ENCODE results near the gene TARP.
"Not testable (repeated sequence)": the region's sequence is repeated elsewhere in the genome, so short reads cannot be mapped to it uniquely, and the experiment has no call there.

TARP gene

GRCh38 chr7:38249849-38250248 is 23.6 kb downstream of the TARP start:
- H3K27ac ChIP-seq (ENCODE audit: insufficient read depth, low read length); H2AK9ac ChIP-seq (replicated peaks; ENCODE audit: low read depth, low read length, poor library complexity); H4K91ac ChIP-seq (ENCODE audit: insufficient read depth, low read depth, low read length); H3K18ac ChIP-seq (ENCODE audit: low read depth, low read length); H2BK120ac ChIP-seq (ENCODE audit: low read depth, low read length); H3K9me1 ChIP-seq (ENCODE audit: insufficient read depth, low read length); dilution Hi-C loops (cut with HindIII; ENCODE audit: low sequenced_read_pairs, unreplicated experiment); H3K79me1 ChIP-seq (ENCODE audit: low read depth in 1 of 2, low read length in 2 of 2); H3K4ac ChIP-seq (ENCODE audit: low read depth, low read length); H3K56ac ChIP-seq (ENCODE audit: extremely low read depth, insufficient read depth, low read length); H2AK5ac ChIP-seq (ENCODE audit: low read depth, low read length); H3K36me3 ChIP-seq (ENCODE audit: control insufficient read depth, insufficient read depth, low read length); BruUV-seq (replicated peaks); H4K5ac ChIP-seq (ENCODE audit: low read depth, low read length); ATAC-seq (ENCODE audit: low read depth); DNase-seq; H3K9me3 ChIP-seq (ENCODE audit: control insufficient read depth, insufficient read depth, low read length); H3K4me3 ChIP-seq (ENCODE audit: insufficient read depth, low read depth, low read length); in situ Hi-C loops (cut with MboI; ENCODE audit: low sequenced_read_pairs); CTCF ChIA-PET; H2BK5ac ChIP-seq (ENCODE audit: low read depth, low read length, poor library complexity, severe bottlenecking); H2BK20ac ChIP-seq (ENCODE audit: low read depth, low read length); H3K9ac ChIP-seq (ENCODE audit: low read depth, low read length); H3K23ac ChIP-seq (ENCODE audit: low read depth, low read length); H2AFZ ChIP-seq (replicated peaks; ENCODE audit: low read length, poor library complexity); intact Hi-C loops (cut with micrococcal nuclease); POLR2A ChIA-PET (ENCODE audit: unreplicated experiment); H3K27me3 ChIP-seq (ENCODE audit: control insufficient read depth, insufficient read depth, low read length); H3K14ac ChIP-seq (replicated peaks; ENCODE audit: low read depth, low read length); H3K4me2 ChIP-seq (ENCODE audit: low read depth, low read length); H2BK15ac ChIP-seq (ENCODE audit: low read depth, low read length); H4K20me1 ChIP-seq (ENCODE audit: insufficient read depth, low read length); H4K8ac ChIP-seq (ENCODE audit: low read depth in 2 of 2, low read length in 2 of 2); H3K4me1 ChIP-seq (ENCODE audit: control insufficient read depth, insufficient read depth, low read length): not testable (repeated sequence)
- no CpG with 5 or more reads among the region's 3 CpGs for WGBS, 2 experiments (ENCODE audit: extremely low coverage in 2 of 2, insufficient read length in 1 of 2)
